Heart right ventricle (tissue), 16 donors: ENCODE measurements around the gene RSPH1. TPM values are rescaled to one million over a fixed set of nuclear protein-coding genes. Genes with fewer than 3 reads are reported as not detected.

Experiments
- ATAC-seq, 8 donors: fragments of 200-7000 bp; cut with Tn5 transposase; one replicate each; pipeline ENCODE4 v1.9.1; 2020; ENCODE audit warnings: mild to moderate bottlenecking in 8 of 8, moderate library complexity in 8 of 8, moderate number of reproducible peaks in 1 of 8
- DNase-seq, 2 donors: peaks; one replicate each; pipeline ENCODE4 v3.0.0-alpha.2; 2020
- H3K27ac ChIP-seq, 10 donors: fragments of 200-600 bp; sonication (generic) in 2 of 10; one replicate each; pipeline versions ENCODE4 v1.5.0 to v1.8.0; 2020 to 2022; ENCODE audit warnings: mild to moderate bottlenecking in 3 of 10
- H3K27me3 ChIP-seq, 7 donors: fragments of 200-600 bp; one replicate each; pipeline ENCODE4 v1.8.0; 2021 to 2022; ENCODE audit warnings: mild to moderate bottlenecking in 2 of 7
- H3K36me3 ChIP-seq, 9 donors: fragments of 200-600 bp; sonication (generic) in 1 of 9; one replicate each; pipeline versions ENCODE4 v1.5.0 to v1.8.0; 2020 to 2022; ENCODE audit warnings: mild to moderate bottlenecking in 2 of 9
- H3K4me1 ChIP-seq, 9 donors: fragments of 200-600 bp; sonication (generic) in 1 of 9; one replicate each; pipeline versions ENCODE4 v1.5.0 to v1.8.0; 2020 to 2022; ENCODE audit warnings: mild to moderate bottlenecking in 4 of 9
- H3K4me3 ChIP-seq, 10 donors: fragments of 200-600 bp; sonication (generic) in 2 of 10; one replicate each; pipeline versions ENCODE4 v1.5.0 to v1.8.0; 2020 to 2022; ENCODE audit warnings: mild to moderate bottlenecking in 7 of 10, moderate library complexity in 2 of 10
- H3K9me3 ChIP-seq, 11 donors: fragments of 200-600 bp in 10 of 11; sonication (generic) in 2 of 11; one replicate each; pipeline versions ENCODE4 v1.5.0 to v1.8.0; 2013 to 2022; ENCODE audit warnings: mild to moderate bottlenecking in 2 of 11, control low read depth in 1 of 11, moderate library complexity in 1 of 11
- CTCF ChIP-seq, 9 donors: fragments of 200-600 bp; sonication (generic) in 2 of 9; IDR thresholded peaks; one replicate each; pipeline versions ENCODE4 v1.5.0 to v1.8.0; 2021 to 2022; ENCODE audit warnings: antibody characterized with exemption in 9 of 9, mild to moderate bottlenecking in 5 of 9, moderate library complexity in 1 of 9
- WGBS, 2 donors: extraction: QIAGEN DNeasy Blood & Tissue Kit; methylation state at CpG; one replicate each; pipeline ENCODE4 v1.1.7; 2013; ENCODE audit warnings: inconsistent platforms in 1 of 2; 5-methylcytosine and 5-hydroxymethylcytosine counted together
- intact Hi-C, 10 donors: fragments of 100-400 bp; cut with DNase I; formaldehyde crosslinking; loops; one replicate each; pipeline versions ENCODE4 v1.11.1 to v1.14.2; 2022
- polyA plus RNA-seq, 2 donors: library from polyadenylated mRNA; stranded (reverse); fragments of 200-250 nt; gene quantifications; one replicate each; pipeline ENCODE4 v1.2.3, GENCODE V29; 2013
- total RNA-seq, 10 donors: library from RNA; stranded (reverse); fragmentation: NEBNext Ultra II Directional in 3 of 10; extraction: Animal tissue kit (Norgen Biotek cat#: 25700) in 3 of 10; gene quantifications; one replicate each; pipeline versions ENCODE4 v1.2.1 to v1.2.4, GENCODE V29; 2021 to 2023
- donor health status: Arrhythmogenic right ventricular cardiomyopathy.
- donor health status: ischemic (EF 13 %, LVEDD 7.1; RV severe dilation, severe dysfunction).
- donor health status: healthy with polysubstance abuse.
- donor health status: DM: no; HTN: yes; CAD: no.
- donor health status: DM: no; HTN: no; CAD: no.
- donor health status: ischemic (EF 25% LVEDD 6.9; RV normal size, moderate dysfunction).
- donor health status: ischemic (EF 25% LVEDD 5.7; RV mildly dilated, moderate dysfunction).
- donor health status: healthy.
- donor health status: DM: yes; HTN: yes; CAD: no.
- donor health status: Ischemic cardiomyopathy.
- donor health status: ischemic (EF 35%, LVEDD 5.7; RV mildly dilated, moderate dysfunction).
- donor health status: nonischemic (EF 11% LVEDD 7.7; RV severe dilation, severe dysfunction).
- donor health status: DM: yes; HTN: yes; CAD: no.
- donor health status: PGD.
- donor health status: ischemic (EF 29% LVEDD 5.4; RV normal size, mild dysfunction).
- donor health status: nonischemic (EF 23%, LVEDD 6.1; RV moderate dilation, normal function).

RSPH1 gene
- total and polyA plus RNA-seq, 12 donors, result 0.06 to 0.36 (median 0.20) TPM; not detected in 9

- H3K36me3 ChIP-seq, result no peaks in the 10 kb centered on the region
- no peak overlapping the region for H3K4me3 ChIP-seq
- ATAC-seq (no peak), DNase-seq (no peak)
- H3K27ac ChIP-seq, result no peak overlapping the region
- intact Hi-C loops, result no loop called here
- peaks cover 0 to 14% (median 8%) of the 10 kb centered on the region in 9 donors for H3K4me1 ChIP-seq
- TF ChIP-seq CTCF (IDR thresholded peaks at IDR 0.05), result no peak
- WGBS, 2 donors, result 86 to 87% methylated on average over 5 of the region's 5 CpGs
- no peaks in the 10 kb centered on the region for H3K27me3 ChIP-seq
- H3K9me3 ChIP-seq, result no peaks in the 10 kb centered on the region
These were observed 2.0 kb upstream of the RSPH1 start for GRCh38 chr21:42498012-42498411.

GRCh38 chr21:42496839-42497202 lies 797 bp upstream of the RSPH1 start:
- peaks cover 0 to 14% (median 8%) of the 10 kb centered on the region in 9 donors for H3K4me1 ChIP-seq
- H3K4me3 ChIP-seq, result peak overlapping the region; percentile 51 to 90 (median 70)
- no peaks in the 10 kb centered on the region for H3K27me3 ChIP-seq
- peak in 1 of 2 donors; percentile 29 for DNase-seq
- ATAC-seq, result peak in 6 of 8 donors; percentile 2 to 35 (median 15)
- H3K27ac ChIP-seq, result peak overlapping the region in 9 of 10 donors; percentile 52 to 85 (median 79)
- intact Hi-C loops, result loop anchor here in 1 of 10 donors (1.0 kb wide), 1 partner anchor 31 kb away; no protein-coding TSS in a partner anchor
- WGBS, 2 donors, result 24 to 26% methylated on average over 19 of the region's 19 CpGs
- H3K36me3 ChIP-seq, result no peaks in the 10 kb centered on the region
- no peak for TF ChIP-seq CTCF (IDR thresholded peaks at IDR 0.05)
- no peaks in the 10 kb centered on the region for H3K9me3 ChIP-seq

- Histone ChIP-seq H3K4me1 (peaks cover 0 to 14% (median 8%) of the 10 kb centered on the region in 9 donors), H3K4me3 (peak overlapping the region; percentile 4 to 90 (median 70)), H3K36me3 (no peaks in the 10 kb centered on the region), H3K27me3 (no peaks in the 10 kb centered on the region), H3K9me3 (no peaks in the 10 kb centered on the region), H3K27ac (peak overlapping the region in 2 of 10 donors; percentile 16 to 84)
- intact Hi-C loops, result loop anchor here in 1 of 10 donors (1.0 kb wide), 1 partner anchor 33 kb away; no protein-coding TSS in a partner anchor
- WGBS, 2 donors, result 1 to 2% methylated on average over 18 of the region's 18 CpGs
- peak in 4 of 8 donors; percentile 2 to 8 (median 4) for ATAC-seq
- TF ChIP-seq CTCF (IDR thresholded peaks at IDR 0.05), result no peak
- DNase-seq, result no peak
These were observed 282 bp downstream of the RSPH1 start for GRCh38 chr21:42495765-42496119.

GRCh38 chr21:42495027-42495426 lies 997 bp downstream of the RSPH1 start:
- ATAC-seq (no peak), DNase-seq (no peak)
- Histone ChIP-seq H3K36me3 (no peaks in the 10 kb centered on the region), H3K4me1 (peaks cover 0 to 14% (median 8%) of the 10 kb centered on the region in 9 donors), H3K4me3 (no peak overlapping the region), H3K27ac (no peak overlapping the region), H3K27me3 (no peaks in the 10 kb centered on the region), H3K9me3 (no peaks in the 10 kb centered on the region)
- TF ChIP-seq CTCF (IDR thresholded peaks at IDR 0.05), result no peak
- WGBS, 2 donors, result 96% methylated on average over 5 of the region's 5 CpGs
- intact Hi-C loops, result no loop called here
